Neural cell (in vitro differentiated cells): Measurements from ENCODE around the gene SLC7A8.

Experiments used
- CTCF ChIP-seq: fragments of 450-650 bp; IDR thresholded peaks from 2 replicates; pipeline ENCODE4 v1.5.1; 2014; ENCODE audit warnings: antibody characterized with exemption, mild to moderate bottlenecking, moderate library complexity; ENCODE audit not compliant: poor library complexity, severe bottlenecking
- EZH2 ChIP-seq: fragments of 200-600, 300-800 bp; shearing (Covaris generic), sonication (generic); IDR thresholded peaks from 2 replicates; pipeline ENCODE4 v1.6.1; 2014; ENCODE audit warnings: antibody characterized with exemption, low read length, borderline replicate concordance, mild to moderate bottlenecking; ENCODE audit not compliant: insufficient read depth, poor library complexity, severe bottlenecking
- POLR2AphosphoS5 ChIP-seq: IDR thresholded peaks from 2 replicates; pipeline ENCODE4 v1.6.1; 2012
- RAD21 ChIP-seq: fragments of 450-650 bp; conservative IDR thresholded peaks from 2 replicates; pipeline ENCODE4 v1.6.1; 2014; ENCODE audit warnings: antibody characterized with exemption, mild to moderate bottlenecking, moderate library complexity

GRCh38 chr14:23104591-23105347 is 78.7 kb downstream of the SLC7A8 start, which contains the start of gene CIROP:
- no peak for TF ChIP-seq CTCF
- no peak for TF ChIP-seq EZH2
- TF ChIP-seq POLR2AphosphoS5: no peak
- TF ChIP-seq RAD21: no peak
